ENCODE data around the gene NPY. TPM values are rescaled to one million over a fixed set of nuclear protein-coding genes. Genes with fewer than 3 reads are reported as not detected.

The NPY gene
- total and polyA plus RNA-seq, 4 donors: 0.47 TPM; not detected in 3

DNA sequence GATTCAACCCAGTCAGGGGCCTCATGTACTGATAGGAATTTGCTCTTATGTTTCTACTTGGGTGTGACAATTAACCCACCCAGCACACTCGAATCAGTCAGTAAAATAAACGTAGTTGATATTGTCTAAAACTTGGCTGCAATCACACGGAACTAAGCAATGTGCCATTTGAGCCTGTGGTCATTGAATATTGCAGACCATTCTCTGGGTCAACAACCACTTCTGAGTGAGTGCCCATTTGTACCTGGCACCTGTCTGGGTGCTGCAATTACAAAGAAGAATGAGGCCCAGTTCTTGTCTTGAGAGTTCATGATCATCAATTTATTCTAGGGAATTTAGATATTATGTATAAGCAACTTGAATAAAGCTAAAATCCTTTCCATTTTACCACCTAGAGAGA lies 29.8 kb downstream of the NPY start:
- Histone ChIP-seq H3K9me3 (ENCODE audit: control insufficient read depth in 4 of 4, low read length in 3 of 4) (no peaks in the 10 kb centered on the region), H3K27me3 (ENCODE audit: control insufficient read depth in 4 of 4, insufficient read depth in 4 of 4, low read length in 3 of 4) (no peaks in the 10 kb centered on the region), H3K27ac (ENCODE audit: low read depth in 1 of 2, low read length in 2 of 2) (no peak overlapping the region), H3K4me1 (ENCODE audit: control insufficient read depth in 4 of 4, insufficient read depth in 4 of 4, low read length in 3 of 4) (no peaks in the 10 kb centered on the region), H3K9ac (ENCODE audit: low read depth in 1 of 2, low read length in 2 of 2) (no peak overlapping the region), H3K36me3 (ENCODE audit: control insufficient read depth in 4 of 4, insufficient read depth in 3 of 4, low read depth in 1 of 4, low read length in 3 of 4) (no peaks in the 10 kb centered on the region), H3K4me3 (ENCODE audit: low read depth in 1 of 3, low read length in 3 of 3) (no peak overlapping the region)
- no peak for DNase-seq (ENCODE audit: low spot score)
- TF ChIP-seq JUND (IDR thresholded peaks at IDR 0.05) (no peak), HNF4A (conservative IDR thresholded peaks at IDR 0.05) (no peak), TAF1 (conservative IDR thresholded peaks at IDR 0.05) (no peak), NR2F2 (IDR thresholded peaks at IDR 0.05) (no peak), EGR1 (IDR thresholded peaks at IDR 0.05; ENCODE audit: low read depth in 2 of 2) (no peak), SP1 (IDR thresholded peaks at IDR 0.05) (no peak), HNF4G (IDR thresholded peaks at IDR 0.05) (no peak)
- TF ChIP-seq, protein P1, sequence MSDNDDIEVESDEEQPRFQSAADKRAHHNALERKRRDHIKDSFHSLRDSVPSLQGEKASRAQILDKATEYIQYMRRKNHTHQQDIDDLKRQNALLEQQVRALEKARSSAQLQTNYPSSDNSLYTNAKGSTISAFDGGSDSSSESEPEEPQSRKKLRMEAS (IDR thresholded peaks at IDR 0.05): no peak
- TF ChIP-seq, protein P2, sequence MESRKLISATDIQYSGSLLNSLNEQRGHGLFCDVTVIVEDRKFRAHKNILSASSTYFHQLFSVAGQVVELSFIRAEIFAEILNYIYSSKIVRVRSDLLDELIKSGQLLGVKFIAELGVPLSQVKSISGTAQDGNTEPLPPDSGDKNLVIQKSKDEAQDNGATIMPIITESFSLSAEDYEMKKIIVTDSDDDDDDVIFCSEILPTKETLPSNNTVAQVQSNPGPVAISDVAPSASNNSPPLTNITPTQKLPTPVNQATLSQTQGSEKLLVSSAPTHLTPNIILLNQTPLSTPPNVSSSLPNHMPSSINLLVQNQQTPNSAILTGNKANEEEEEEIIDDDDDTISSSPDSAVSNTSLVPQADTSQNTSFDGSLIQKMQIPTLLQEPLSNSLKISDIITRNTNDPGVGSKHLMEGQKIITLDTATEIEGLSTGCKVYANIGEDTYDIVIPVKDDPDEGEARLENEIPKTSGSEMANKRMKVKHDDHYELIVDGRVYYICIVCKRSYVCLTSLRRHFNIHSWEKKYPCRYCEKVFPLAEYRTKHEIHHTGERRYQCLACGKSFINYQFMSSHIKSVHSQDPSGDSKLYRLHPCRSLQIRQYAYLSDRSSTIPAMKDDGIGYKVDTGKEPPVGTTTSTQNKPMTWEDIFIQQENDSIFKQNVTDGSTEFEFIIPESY (IDR thresholded peaks at IDR 0.05): no peak
- TF ChIP-seq, protein P3, sequence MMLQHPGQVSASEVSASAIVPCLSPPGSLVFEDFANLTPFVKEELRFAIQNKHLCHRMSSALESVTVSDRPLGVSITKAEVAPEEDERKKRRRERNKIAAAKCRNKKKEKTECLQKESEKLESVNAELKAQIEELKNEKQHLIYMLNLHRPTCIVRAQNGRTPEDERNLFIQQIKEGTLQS (IDR thresholded peaks at IDR 0.05): no peak
- TF ChIP-seq, protein P4, sequence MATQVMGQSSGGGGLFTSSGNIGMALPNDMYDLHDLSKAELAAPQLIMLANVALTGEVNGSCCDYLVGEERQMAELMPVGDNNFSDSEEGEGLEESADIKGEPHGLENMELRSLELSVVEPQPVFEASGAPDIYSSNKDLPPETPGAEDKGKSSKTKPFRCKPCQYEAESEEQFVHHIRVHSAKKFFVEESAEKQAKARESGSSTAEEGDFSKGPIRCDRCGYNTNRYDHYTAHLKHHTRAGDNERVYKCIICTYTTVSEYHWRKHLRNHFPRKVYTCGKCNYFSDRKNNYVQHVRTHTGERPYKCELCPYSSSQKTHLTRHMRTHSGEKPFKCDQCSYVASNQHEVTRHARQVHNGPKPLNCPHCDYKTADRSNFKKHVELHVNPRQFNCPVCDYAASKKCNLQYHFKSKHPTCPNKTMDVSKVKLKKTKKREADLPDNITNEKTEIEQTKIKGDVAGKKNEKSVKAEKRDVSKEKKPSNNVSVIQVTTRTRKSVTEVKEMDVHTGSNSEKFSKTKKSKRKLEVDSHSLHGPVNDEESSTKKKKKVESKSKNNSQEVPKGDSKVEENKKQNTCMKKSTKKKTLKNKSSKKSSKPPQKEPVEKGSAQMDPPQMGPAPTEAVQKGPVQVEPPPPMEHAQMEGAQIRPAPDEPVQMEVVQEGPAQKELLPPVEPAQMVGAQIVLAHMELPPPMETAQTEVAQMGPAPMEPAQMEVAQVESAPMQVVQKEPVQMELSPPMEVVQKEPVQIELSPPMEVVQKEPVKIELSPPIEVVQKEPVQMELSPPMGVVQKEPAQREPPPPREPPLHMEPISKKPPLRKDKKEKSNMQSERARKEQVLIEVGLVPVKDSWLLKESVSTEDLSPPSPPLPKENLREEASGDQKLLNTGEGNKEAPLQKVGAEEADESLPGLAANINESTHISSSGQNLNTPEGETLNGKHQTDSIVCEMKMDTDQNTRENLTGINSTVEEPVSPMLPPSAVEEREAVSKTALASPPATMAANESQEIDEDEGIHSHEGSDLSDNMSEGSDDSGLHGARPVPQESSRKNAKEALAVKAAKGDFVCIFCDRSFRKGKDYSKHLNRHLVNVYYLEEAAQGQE (IDR thresholded peaks at IDR 0.05): no peak
- WGBS: 45% methylated on average over 3 of the region's 3 CpGs

DNA sequence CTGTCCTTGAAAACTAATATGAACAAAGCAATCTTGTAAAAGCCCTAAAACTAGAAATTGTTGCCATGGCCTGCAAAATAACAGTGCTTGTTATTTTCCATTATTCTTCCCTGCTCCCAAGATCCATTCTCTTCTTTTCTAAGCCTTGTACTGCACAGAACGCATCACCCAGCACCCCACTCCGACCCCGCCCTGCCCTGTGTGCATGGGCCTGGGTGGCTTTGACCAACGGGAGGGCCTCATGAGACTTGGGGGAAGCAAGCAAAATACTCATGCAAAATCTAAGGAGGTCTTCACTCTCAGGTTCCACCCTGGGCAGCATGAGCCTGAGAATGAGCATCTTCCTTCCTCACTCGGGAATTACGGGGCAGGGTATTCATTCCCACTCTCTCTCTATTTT lies 32.4 kb downstream of the NPY start:
- H3K4me1 ChIP-seq (ENCODE audit: control insufficient read depth in 4 of 4, insufficient read depth in 4 of 4, low read length in 3 of 4): no peaks in the 10 kb centered on the region
- H3K27me3 ChIP-seq (ENCODE audit: control insufficient read depth in 4 of 4, insufficient read depth in 4 of 4, low read length in 3 of 4): no peaks in the 10 kb centered on the region
- no peak overlapping the region for H3K27ac ChIP-seq (ENCODE audit: low read depth in 1 of 2, low read length in 2 of 2)
- WGBS: 85% methylated on average over 6 of the region's 6 CpGs
- DNase-seq (ENCODE audit: low spot score): no peak
- H3K36me3 ChIP-seq (ENCODE audit: control insufficient read depth in 4 of 4, insufficient read depth in 3 of 4, low read depth in 1 of 4, low read length in 3 of 4): no peaks in the 10 kb centered on the region
- no peak overlapping the region for H3K4me3 ChIP-seq (ENCODE audit: low read depth in 1 of 3, low read length in 3 of 3)
- no peak overlapping the region for H3K9ac ChIP-seq (ENCODE audit: low read depth in 1 of 2, low read length in 2 of 2)
- H3K9me3 ChIP-seq (ENCODE audit: control insufficient read depth in 4 of 4, low read length in 3 of 4): no peaks in the 10 kb centered on the region
- TF ChIP-seq, protein P2 (IDR thresholded peaks at IDR 0.05): no peak
- TF ChIP-seq, protein P3 (IDR thresholded peaks at IDR 0.05): no peak
- TF ChIP-seq, protein P5, sequence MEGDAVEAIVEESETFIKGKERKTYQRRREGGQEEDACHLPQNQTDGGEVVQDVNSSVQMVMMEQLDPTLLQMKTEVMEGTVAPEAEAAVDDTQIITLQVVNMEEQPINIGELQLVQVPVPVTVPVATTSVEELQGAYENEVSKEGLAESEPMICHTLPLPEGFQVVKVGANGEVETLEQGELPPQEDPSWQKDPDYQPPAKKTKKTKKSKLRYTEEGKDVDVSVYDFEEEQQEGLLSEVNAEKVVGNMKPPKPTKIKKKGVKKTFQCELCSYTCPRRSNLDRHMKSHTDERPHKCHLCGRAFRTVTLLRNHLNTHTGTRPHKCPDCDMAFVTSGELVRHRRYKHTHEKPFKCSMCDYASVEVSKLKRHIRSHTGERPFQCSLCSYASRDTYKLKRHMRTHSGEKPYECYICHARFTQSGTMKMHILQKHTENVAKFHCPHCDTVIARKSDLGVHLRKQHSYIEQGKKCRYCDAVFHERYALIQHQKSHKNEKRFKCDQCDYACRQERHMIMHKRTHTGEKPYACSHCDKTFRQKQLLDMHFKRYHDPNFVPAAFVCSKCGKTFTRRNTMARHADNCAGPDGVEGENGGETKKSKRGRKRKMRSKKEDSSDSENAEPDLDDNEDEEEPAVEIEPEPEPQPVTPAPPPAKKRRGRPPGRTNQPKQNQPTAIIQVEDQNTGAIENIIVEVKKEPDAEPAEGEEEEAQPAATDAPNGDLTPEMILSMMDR (IDR thresholded peaks at IDR 0.05; ENCODE audit: low read depth, low read length, missing input control): no peak
- no peak for TF ChIP-seq EGR1 (IDR thresholded peaks at IDR 0.05; ENCODE audit: low read depth in 2 of 2)
- TF ChIP-seq FOXA1 (IDR thresholded peaks at IDR 0.05): no peak
- TF ChIP-seq TAF1 (conservative IDR thresholded peaks at IDR 0.05): no peak
- TF ChIP-seq NR2F2 (IDR thresholded peaks at IDR 0.05): no peak
- TF ChIP-seq, protein P4 (IDR thresholded peaks at IDR 0.05): no peak
- TF ChIP-seq, protein P1 (IDR thresholded peaks at IDR 0.05): no peak
- no peak for TF ChIP-seq GABPA (IDR thresholded peaks at IDR 0.05 in 1 of 2, conservative IDR thresholded peaks at IDR 0.05 in 1 of 2)
- no peak for TF ChIP-seq FOXA2 (IDR thresholded peaks at IDR 0.05)
- TF ChIP-seq RAD21 (IDR thresholded peaks at IDR 0.05): no peak
- TF ChIP-seq HNF4A (conservative IDR thresholded peaks at IDR 0.05): no peak
- TF ChIP-seq JUND (IDR thresholded peaks at IDR 0.05): no peak
- no peak for TF ChIP-seq YY1 (IDR thresholded peaks at IDR 0.05)
- no peak for TF ChIP-seq SP1 (IDR thresholded peaks at IDR 0.05)
- no peak for TF ChIP-seq HNF4G (IDR thresholded peaks at IDR 0.05)

Measured in liver (tissue), 9 donors.